Measurements from ENCODE around the gene TMEM54.

The TMEM54 gene

DNA sequence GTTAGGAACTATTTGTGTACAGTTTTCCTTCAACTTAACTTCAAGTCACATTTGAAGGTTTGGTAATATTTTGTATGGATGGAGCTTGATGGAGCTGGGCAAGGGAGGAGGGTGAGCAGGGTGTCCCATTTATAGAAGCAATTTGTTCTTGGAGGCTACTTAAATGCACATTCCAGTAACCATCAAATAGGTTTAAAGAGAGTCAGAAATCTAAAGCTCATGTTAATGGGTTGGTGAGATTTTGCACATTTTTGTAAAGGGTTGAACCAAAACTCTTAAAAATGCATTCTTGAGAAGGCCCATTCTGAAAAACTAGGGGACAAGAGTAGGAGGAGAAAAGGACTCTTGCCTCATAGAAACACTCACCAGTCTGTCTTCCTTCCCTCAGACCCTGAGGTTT is 40.6 kb downstream of the TMEM54 start:
- DNase-seq: no peak

DNA sequence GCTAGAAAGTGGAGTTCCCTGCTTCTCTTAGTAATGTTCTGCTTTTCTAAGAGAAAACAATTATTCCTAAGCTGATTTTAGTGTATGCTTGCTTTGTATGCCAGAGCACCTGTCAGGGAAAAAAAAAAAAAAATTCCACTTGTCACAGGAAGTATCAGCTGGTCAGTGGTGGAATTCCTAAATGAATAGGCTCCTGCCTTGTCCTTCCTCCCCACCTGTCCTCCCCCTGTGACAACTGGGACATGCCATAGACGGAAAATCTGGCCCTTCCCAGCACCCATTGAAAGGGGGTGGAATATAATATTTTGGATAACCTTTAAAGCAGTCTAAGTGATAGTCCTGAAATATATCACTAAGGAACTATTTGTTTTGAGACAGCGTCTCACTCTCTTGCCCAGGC is 41.3 kb downstream of the TMEM54 start:
- DNase-seq: no peak

DNA sequence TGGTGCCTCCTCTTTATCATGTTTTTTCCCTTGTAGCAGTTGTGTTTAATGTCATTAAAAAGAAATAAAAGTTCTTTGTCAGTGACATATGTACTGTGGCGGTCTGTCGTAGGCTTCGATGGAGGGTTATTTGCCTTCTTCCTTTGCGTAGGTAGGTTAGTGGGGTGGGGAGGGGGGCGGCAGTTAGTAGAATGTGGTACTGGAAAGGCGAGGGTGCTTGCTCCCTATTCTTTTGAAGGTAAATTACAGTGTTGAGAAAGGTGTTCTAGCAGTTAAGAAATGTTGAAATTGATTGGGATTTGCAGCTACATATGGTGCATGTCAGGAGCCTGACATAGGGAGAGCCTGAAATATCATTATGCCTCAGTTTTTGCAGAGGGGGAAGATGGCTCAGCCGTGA is 42.4 kb downstream of the TMEM54 start:
- DNase-seq: no peak

DNA sequence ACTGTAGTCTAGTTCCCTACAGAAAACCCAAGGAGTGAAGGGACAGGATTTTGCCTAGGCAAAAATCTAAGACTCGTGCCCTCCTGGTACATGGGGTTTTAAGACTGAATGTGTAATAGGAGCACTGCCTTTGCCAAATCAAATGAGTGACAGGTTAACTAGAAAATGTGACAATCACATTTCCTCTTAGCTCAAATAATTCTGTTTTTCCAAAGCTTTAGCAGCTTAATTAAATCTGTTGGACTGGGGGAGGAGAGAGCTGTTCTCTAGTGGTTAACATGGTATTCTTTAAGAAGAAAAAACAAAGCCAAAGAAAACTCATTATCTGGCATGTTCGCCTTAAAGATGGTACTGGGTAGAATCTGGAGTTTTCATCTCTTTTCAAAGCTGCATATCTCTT is 43.1 kb downstream of the TMEM54 start:
- DNase-seq: no peak

DNA sequence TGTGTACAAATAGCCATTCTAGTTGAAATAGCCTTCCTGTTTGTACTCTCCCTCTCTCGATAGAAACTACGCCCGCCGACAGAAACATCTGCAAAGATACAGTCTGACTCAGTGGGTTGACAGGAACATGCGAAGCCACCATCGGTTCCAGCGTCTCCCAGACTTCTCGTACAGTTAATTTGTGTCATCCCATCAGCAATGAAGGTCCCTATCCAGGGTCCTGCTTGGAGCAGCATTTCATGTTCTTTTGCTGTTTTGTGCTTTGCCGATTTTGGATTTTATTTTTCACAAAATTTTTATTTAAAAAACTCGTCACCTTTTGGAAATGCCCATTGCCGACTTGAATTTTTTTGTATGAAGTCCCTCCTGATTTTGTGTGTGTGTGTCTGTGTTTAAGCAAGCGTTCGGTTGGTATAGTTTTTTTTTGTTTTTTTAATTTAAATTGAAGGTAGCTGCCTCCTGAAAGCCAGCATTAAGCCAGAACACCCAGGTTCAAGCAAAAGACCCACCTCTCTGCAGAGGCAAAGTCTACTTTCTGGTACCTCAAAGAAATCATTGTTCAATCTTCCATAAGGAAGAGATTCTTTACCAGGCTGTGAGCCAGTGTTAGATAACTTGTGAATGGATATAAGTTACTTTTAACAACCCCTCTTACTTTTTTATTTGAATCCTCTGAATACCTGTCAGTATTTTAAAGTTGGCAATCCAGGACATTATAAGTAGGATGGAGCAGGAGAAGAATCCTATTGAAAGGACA is 45.1 kb downstream of the TMEM54 start:
- no peak for DNase-seq

DNA sequence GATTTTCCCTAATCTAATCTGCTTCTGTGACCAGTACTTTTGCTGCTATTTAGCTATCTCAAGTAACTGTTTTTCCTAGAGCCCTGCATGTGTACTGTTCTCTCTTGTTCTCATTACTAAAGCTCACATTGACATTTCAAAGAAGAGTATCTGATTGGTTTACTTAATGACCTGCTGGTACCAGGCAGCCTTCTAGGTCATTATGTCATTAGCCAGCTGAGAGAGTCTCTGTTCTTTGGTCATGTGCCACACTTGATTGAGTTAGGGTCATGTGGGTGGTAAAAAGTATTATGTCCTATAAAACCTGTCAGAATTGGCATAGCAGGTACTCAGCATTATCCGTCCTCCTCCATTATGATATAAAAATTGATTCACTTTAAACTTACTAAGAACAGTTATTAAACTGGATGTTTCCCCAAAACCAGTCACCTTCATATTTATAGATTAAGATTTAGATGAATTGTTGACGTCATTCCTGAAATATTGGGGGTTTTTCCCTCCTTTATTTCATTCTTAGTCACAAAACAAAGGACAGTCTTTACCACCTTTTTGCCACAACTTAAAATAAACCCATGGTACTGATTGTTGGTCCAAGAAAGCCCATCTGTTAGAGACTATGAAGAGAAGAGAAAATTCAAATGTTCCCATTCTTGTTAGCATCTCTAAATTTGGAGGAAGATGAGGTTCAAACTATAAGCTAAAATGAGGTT is 52.7 kb downstream of the TMEM54 start:
- DNase-seq: no peak
